ENCODE measurements around the gene COL19A1.
A peak's percentile ranks its signal among the peaks of the same experiment; 100 is the strongest.

Gene COL19A1

DNA sequence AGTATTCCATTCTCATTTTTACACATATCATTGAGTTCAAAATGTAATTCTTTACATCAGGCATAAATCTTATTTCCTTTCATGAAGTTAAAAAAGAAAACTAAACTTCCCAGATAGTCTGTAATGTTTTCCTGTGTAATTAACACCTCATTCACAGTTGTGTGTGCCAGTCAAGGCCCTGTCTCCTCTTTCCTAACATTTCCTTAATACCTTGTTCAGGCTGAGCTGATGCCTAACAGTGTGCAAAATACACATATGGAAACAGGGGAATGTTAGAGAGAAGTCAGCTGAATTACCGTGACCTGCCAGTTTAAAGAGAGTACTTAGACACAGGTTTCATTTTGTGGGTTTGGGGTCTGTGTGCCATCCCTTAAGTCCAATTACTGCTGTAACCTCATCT, 227.8 kb downstream of the COL19A1 start:
- Histone ChIP-seq H3K4me3 (ENCODE audit: severe bottlenecking) (no peak overlapping the region), H3K27ac (ENCODE audit: poor library complexity, severe bottlenecking) (no peak overlapping the region), H3K4me1 (ENCODE audit: insufficient read depth, poor library complexity, severe bottlenecking) (no peaks in the 10 kb centered on the region), H3K9me3 (ENCODE audit: severe bottlenecking) (no peaks in the 10 kb centered on the region), H3K27me3 (ENCODE audit: insufficient read depth, poor library complexity, severe bottlenecking) (peaks cover 1% of the 10 kb centered on the region), H3K36me3 (ENCODE audit: low read depth) (no peaks in the 10 kb centered on the region)
- no peak for DNase-seq (ENCODE audit: low spot score)
- ATAC-seq (ENCODE audit: low read depth): no peak
- no peak for TF ChIP-seq CTCF (IDR thresholded peaks at IDR 0.05; ENCODE audit: poor library complexity, severe bottlenecking)

DNA sequence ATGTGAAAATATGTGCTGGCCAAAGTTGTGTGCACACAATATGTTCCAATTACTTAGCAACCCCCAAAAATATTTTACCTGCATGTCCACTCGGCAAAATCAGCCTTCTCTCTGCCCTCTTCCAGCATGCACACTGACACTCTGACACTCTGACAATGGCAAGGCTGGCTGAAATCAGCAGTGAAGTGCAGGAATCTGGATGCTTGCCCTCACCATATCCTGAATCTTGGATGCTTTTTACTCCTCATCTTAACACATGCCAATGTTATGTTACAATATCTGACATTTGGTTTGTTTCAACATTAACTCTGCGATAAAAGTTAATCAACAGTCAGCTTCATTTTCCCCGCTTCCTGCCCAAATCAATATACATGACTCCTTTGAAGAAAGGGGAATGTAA, 233.4 kb downstream of the COL19A1 start:
- H3K4me1 ChIP-seq (ENCODE audit: insufficient read depth, poor library complexity, severe bottlenecking): no peaks in the 10 kb centered on the region
- DNase-seq (ENCODE audit: low spot score) (no peak), ATAC-seq (ENCODE audit: low read depth) (no peak)
- no peak overlapping the region for H3K27ac ChIP-seq (ENCODE audit: poor library complexity, severe bottlenecking)
- no peaks in the 10 kb centered on the region for H3K36me3 ChIP-seq (ENCODE audit: low read depth)
- no peaks in the 10 kb centered on the region for H3K9me3 ChIP-seq (ENCODE audit: severe bottlenecking)
- no peak for TF ChIP-seq CTCF (IDR thresholded peaks at IDR 0.05; ENCODE audit: poor library complexity, severe bottlenecking)
- no peaks in the 10 kb centered on the region for H3K27me3 ChIP-seq (ENCODE audit: insufficient read depth, poor library complexity, severe bottlenecking)
- H3K4me3 ChIP-seq (ENCODE audit: severe bottlenecking): no peak overlapping the region

DNA sequence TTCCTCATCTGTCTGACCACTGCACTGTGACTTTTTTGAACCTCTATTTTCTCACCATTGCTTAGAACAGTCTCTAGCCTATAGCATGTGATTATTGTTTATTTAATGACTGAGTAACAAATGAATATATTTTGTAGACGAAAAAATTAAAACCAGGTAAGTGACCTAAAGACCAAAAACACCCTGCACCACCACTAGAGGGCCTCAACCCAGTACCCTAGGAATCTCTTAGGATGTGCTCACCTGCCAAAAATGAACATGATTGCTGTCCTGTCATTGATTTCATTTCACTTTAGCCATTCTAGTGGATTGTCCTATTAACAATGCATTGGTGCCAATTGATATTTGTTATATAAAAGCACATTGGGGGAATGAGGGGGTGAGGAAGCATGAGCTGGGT, 237.4 kb downstream of the COL19A1 start:
- H3K4me1 ChIP-seq (ENCODE audit: insufficient read depth, poor library complexity, severe bottlenecking): no peaks in the 10 kb centered on the region
- no peak overlapping the region for H3K4me3 ChIP-seq (ENCODE audit: severe bottlenecking)
- peaks cover 17% of the 10 kb centered on the region for H3K27me3 ChIP-seq (ENCODE audit: insufficient read depth, poor library complexity, severe bottlenecking)
- no peaks in the 10 kb centered on the region for H3K36me3 ChIP-seq (ENCODE audit: low read depth)
- no peak overlapping the region for H3K27ac ChIP-seq (ENCODE audit: poor library complexity, severe bottlenecking)
- DNase-seq (ENCODE audit: low spot score): no peak
- no peak for ATAC-seq (ENCODE audit: low read depth)
- no peaks in the 10 kb centered on the region for H3K9me3 ChIP-seq (ENCODE audit: severe bottlenecking)
- peak; percentile 50 for TF ChIP-seq CTCF (IDR thresholded peaks at IDR 0.05; ENCODE audit: poor library complexity, severe bottlenecking)

- Histone ChIP-seq H3K4me1 (ENCODE audit: insufficient read depth, poor library complexity, severe bottlenecking) (no peaks in the 10 kb centered on the region), H3K9me3 (ENCODE audit: severe bottlenecking) (no peaks in the 10 kb centered on the region), H3K4me3 (ENCODE audit: severe bottlenecking) (no peak overlapping the region), H3K36me3 (ENCODE audit: low read depth) (no peaks in the 10 kb centered on the region), H3K27me3 (ENCODE audit: insufficient read depth, poor library complexity, severe bottlenecking) (peaks cover 22% of the 10 kb centered on the region), H3K27ac (ENCODE audit: poor library complexity, severe bottlenecking) (no peak overlapping the region)
- ATAC-seq (ENCODE audit: low read depth): no peak; the same call in 2 of the 3 replicates
- DNase-seq (ENCODE audit: low spot score): no peak
- TF ChIP-seq CTCF (IDR thresholded peaks at IDR 0.05; ENCODE audit: poor library complexity, severe bottlenecking): peak; percentile 80
Measured at GRCh38 chr6:70107852-70108629, 241.7 kb downstream of the COL19A1 start.

Data from RWPE2 (cell line).